ENCODE results near the gene SLC1A3. TPM values are rescaled to one million over a fixed set of nuclear protein-coding genes. Genes with fewer than 3 reads are reported as not detected.
"Not testable (repeated sequence)": the region's sequence is repeated elsewhere in the genome, so short reads cannot be mapped to it uniquely, and the experiment has no call there.

SLC1A3 gene
- total RNA-seq, 2 donors from 2014 or later, result 0.49 TPM; not detected in 1

DNA sequence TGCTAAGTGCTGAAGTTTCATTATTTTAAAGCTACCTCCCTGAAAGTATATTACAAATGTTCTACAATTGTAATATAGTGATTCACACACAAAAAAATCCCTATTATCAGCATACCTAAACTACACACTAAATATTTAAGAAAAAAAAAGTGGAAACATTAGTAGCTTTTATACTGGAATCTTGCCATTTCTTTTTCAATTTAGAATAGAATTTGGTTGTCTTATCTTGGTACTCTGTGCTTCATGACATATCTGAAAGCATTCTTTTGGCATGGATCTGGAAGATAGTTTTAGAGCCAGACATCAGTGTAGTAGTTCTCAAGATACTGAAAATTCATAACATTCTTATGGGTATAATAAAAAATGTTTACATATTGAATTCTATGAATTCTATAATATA lies 35.0 kb downstream of the SLC1A3 start:
- no peaks in the 10 kb centered on the region for H3K9me3 Mint-ChIP-seq

DNA sequence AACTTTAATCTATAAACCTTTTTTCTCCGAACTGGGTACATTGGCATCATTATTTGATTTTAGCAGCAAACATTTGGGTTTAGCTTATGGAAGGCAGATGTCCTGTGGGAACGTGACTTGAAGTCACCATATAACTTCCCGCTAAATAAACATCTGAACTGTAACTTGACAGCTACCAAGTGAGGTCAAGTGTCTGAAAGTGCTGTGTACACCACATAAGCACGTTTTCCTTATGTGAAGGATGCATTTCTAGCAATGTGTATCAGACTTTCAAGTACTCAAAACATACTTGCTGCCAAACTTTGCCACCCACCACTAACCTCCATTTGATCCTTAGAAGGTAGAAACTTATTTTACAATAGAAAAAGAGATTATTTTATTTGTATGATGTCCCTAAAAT lies 35.7 kb downstream of the SLC1A3 start:
- H3K9me3 Mint-ChIP-seq, result peaks cover 0 to 4% of the 10 kb centered on the region in 2 donors
- ATAC-seq (no peak), DNase-seq (ENCODE audit: low spot score in 2 of 2) (no peak)
- H3K36me3 Mint-ChIP-seq, result no peaks in the 10 kb centered on the region
- no peak overlapping the region for H3K27ac Mint-ChIP-seq

More for the DNA sequence above, 35.0 kb downstream of the SLC1A3 start:
- ATAC-seq (no peak), DNase-seq (ENCODE audit: low spot score in 2 of 2) (no peak)
- no peaks in the 10 kb centered on the region for H3K36me3 Mint-ChIP-seq
- H3K27ac Mint-ChIP-seq, result no peak overlapping the region

GRCh38 chr5:36643162-36643561 lies 36.8 kb downstream of the SLC1A3 start:
- Mint-ChIP-seq H3K36me3 (no peaks in the 10 kb centered on the region), H3K9me3 (peaks cover 0 to 4% of the 10 kb centered on the region in 2 donors), H3K27ac (no peak overlapping the region)
- DNase-seq (ENCODE audit: low spot score in 2 of 2) (no peak), ATAC-seq (no peak)

DNA sequence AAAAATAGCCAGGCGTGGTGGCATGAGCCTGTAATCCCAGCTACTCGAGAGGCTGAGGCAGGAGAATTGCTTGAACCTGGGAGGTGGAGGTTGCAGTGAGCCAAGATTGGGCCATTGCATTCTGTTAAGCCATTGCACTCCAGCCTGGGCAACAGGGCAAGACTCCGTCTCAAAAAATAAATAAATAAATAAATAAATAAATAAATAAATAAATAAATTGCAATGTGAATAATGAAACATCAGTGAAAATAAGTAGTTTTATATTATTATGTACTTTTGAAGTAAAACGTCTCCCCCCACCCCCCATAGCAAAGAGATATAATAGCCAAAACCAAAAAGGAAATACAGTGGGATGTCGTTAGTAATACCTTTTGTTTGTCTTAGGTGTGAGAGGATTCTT lies 37.4 kb downstream of the SLC1A3 start:
- DNase-seq (ENCODE audit: low spot score in 2 of 2); ATAC-seq; H3K27ac Mint-ChIP-seq; H3K36me3 Mint-ChIP-seq; H3K9me3 Mint-ChIP-seq: not testable (repeated sequence)

DNA sequence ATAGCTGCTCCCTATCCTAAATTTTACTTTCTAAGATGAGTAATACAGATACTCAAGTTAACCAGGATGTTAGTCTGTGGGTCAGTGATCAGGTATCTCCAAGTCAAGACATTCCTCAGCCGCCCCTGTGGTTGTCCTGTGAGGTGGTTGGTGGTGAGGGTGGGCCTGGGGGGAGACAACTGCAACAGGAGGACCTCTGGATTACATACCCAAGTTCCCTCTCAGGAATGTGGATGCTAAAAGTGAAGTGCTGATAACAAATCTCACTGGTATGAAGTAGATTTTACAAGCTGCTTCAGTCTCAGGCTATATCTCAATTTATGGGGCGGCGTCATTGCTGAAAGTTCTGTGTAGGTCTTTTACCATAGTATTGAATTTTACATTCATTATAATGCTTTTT lies 38.3 kb downstream of the SLC1A3 start:
- ATAC-seq, result no peak
- Mint-ChIP-seq H3K36me3 (no peaks in the 10 kb centered on the region), H3K27ac (no peak overlapping the region), H3K9me3 (peaks cover 0 to 4% of the 10 kb centered on the region in 2 donors)
- no peak for DNase-seq (ENCODE audit: low spot score in 2 of 2)

DNA sequence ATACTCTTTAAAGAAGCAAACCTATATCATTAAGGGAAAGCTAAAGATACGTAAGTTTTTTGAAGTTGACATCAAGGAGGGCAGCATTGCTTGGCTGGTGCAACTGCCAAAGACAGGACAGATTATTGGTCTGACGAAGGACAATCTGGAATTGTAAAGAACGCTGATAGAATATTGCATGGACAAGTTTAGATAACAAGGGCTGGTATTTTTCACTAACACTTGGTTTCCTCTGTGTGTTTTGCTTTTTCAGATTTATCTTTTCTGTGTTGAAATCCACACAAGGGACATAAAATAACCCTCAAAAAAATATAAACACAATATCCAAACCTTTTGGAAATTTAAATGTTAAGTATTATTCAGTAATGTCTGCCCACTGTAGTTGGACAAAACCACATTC lies 39.7 kb downstream of the SLC1A3 start:
- Mint-ChIP-seq H3K9me3 (peaks cover 0 to 4% of the 10 kb centered on the region in 2 donors), H3K27ac (no peak overlapping the region), H3K36me3 (no peaks in the 10 kb centered on the region)
- ATAC-seq (no peak), DNase-seq (ENCODE audit: low spot score in 2 of 2) (no peak)

DNA sequence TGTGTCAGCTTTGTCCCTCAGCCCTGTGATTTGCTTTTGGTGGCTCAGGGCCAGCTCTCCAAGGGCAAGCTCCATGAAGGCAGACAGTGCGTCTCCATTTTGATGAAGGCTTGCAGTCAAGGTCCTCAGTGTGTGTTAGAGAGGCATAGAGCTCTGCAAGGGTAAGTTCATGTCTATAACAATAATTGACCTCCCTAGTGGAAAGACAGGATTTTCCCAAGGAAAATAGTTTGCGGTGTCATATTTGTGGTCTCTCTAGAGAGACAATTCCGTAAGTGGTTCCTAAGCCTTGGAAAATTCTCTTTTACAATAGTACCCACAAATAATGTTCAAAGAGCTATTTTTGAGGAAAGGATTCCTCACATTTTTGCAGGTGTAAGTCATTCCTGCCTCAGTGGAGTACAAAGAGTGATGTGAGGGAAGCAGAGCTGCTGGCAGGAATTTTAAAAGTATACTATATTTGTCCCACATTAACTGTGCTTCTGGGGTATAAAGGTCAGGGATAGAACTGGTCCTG lies 40.2 kb downstream of the SLC1A3 start:
- no peak for ATAC-seq
- H3K36me3 Mint-ChIP-seq, result no peaks in the 10 kb centered on the region
- DNase-seq (ENCODE audit: low spot score in 2 of 2), result no peak
- peak overlapping the region in 1 of 2 donors; percentile 25 for H3K27ac Mint-ChIP-seq
- peaks cover 0 to 4% of the 10 kb centered on the region in 2 donors for H3K9me3 Mint-ChIP-seq

- no peak for DNase-seq (ENCODE audit: low spot score in 2 of 2)
- no peak for ATAC-seq
- Mint-ChIP-seq H3K9me3 (peaks cover 0 to 4% of the 10 kb centered on the region in 2 donors), H3K36me3 (no peaks in the 10 kb centered on the region), H3K27ac (no peak overlapping the region)
Observed at GRCh38 chr5:36647046-36647445, 40.6 kb downstream of the SLC1A3 start.

GRCh38 chr5:36648426-36648825 lies 42.0 kb downstream of the SLC1A3 start:
- Mint-ChIP-seq H3K36me3 (no peaks in the 10 kb centered on the region), H3K27ac (no peak overlapping the region), H3K9me3 (peaks cover 0 to 4% of the 10 kb centered on the region in 2 donors)
- DNase-seq (ENCODE audit: low spot score in 2 of 2) (no peak), ATAC-seq (no peak)

DNA sequence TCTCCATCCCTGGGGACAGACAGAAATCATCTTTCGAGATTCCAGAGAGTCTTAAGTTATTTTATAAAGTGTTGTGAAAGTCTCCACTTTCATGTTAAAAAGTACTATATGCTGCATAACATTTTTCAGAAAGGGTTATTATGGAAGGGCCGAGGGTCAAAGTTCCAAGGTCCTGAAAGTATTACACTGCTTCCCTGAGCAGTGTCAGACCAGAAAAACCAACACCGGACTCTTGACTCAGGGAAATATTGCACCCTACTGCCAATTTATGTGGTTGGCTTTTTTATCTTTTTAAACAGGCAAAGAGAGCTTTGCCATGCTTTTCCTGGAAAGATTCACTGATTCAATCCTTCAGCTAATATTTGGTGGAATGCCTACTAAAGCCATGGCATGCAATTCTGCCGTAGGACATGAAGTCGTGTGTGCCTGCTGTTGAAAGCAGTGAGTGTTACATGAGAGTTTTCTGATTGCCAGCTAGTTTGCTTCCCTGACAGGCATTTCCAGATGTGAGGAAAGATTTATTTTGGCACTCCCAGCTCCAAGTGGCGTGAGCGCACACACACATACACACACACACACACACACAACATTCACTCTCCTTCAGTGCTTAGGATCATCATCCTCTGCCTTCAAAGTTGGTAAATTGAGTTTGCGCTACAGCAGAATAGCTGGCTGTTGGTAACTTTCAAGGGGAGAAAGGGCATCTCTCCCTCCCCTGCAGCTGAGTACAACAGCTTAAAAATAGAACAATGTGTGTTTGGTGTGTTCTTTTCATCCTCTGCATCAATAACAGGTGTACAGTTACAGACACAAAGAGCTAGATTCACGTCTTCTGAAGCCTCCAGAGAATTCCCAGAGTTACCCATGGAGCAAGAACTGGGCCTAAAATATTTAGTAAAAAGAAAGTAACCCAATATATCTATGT lies 45.6 kb downstream of the SLC1A3 start:
- ATAC-seq, result no peak
- no peak overlapping the region for H3K27ac Mint-ChIP-seq

DNA sequence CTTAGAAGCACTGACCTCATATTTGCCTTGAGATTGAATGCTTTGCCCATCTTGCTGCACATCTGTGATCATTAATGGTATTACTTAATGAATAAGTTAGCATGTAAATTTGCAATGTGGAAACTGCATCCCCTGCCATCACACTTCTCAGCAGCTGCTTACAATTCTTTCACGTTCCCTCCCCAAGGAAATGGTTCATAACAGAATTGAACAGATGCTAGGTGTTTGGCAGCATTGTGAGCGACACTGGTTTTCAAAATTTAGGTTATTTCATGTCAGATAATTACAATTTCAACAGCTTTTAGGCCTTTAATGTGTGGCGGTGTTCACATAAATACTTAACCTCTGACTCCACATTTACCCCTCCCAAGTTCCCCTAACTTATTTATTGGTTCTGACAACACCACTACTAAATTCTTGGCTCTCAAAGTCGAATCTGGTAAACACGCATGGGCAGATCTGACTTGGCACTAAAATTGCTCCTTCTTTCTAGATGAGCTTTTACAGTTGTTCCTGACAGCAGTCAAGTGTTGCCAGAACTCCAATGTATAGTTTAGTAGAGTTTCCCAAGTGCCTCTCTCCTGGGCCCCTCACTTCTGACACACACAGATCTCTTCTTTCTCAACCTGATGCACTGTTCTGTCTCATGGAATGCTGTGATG lies 46.8 kb downstream of the SLC1A3 start:
- Mint-ChIP-seq H3K27ac (no peak overlapping the region), H3K9me3 (no peaks in the 10 kb centered on the region), H3K36me3 (no peaks in the 10 kb centered on the region)
- no peak for ATAC-seq
- DNase-seq (ENCODE audit: low spot score in 2 of 2), result no peak

More for the DNA sequence above, 45.6 kb downstream of the SLC1A3 start:
- no peaks in the 10 kb centered on the region for H3K9me3 Mint-ChIP-seq
- DNase-seq (ENCODE audit: low spot score in 2 of 2), result no peak
- H3K36me3 Mint-ChIP-seq, result no peaks in the 10 kb centered on the region

- Mint-ChIP-seq H3K36me3 (no peaks in the 10 kb centered on the region), H3K9me3 (no peaks in the 10 kb centered on the region), H3K27ac (no peak overlapping the region)
- ATAC-seq, result no peak
- no peak for DNase-seq (ENCODE audit: low spot score in 2 of 2)
Observed at GRCh38 chr5:36654564-36654963, 48.2 kb downstream of the SLC1A3 start.

GRCh38 chr5:36655161-36655560 lies 48.8 kb downstream of the SLC1A3 start:
- DNase-seq (ENCODE audit: low spot score in 2 of 2) (no peak), ATAC-seq (no peak)
- Mint-ChIP-seq H3K27ac (no peak overlapping the region), H3K36me3 (no peaks in the 10 kb centered on the region), H3K9me3 (no peaks in the 10 kb centered on the region)

GRCh38 chr5:36656556-36656955 lies 50.1 kb downstream of the SLC1A3 start:
- H3K27ac Mint-ChIP-seq, result no peak overlapping the region

GRCh38 chr5:36657563-36657995 lies 51.2 kb downstream of the SLC1A3 start:
- Mint-ChIP-seq H3K27ac (no peak overlapping the region), H3K9me3 (no peaks in the 10 kb centered on the region), H3K36me3 (no peaks in the 10 kb centered on the region)
- DNase-seq (ENCODE audit: low spot score in 2 of 2) (no peak), ATAC-seq (no peak)

More at GRCh38 chr5:36656556-36656955, 50.1 kb downstream of the SLC1A3 start:
- H3K9me3 Mint-ChIP-seq, result no peaks in the 10 kb centered on the region
- DNase-seq (ENCODE audit: low spot score in 2 of 2), result no peak
- no peaks in the 10 kb centered on the region for H3K36me3 Mint-ChIP-seq
- no peak for ATAC-seq

GRCh38 chr5:36658038-36658756 lies 51.8 kb downstream of the SLC1A3 start:
- Mint-ChIP-seq H3K36me3 (no peaks in the 10 kb centered on the region), H3K9me3 (no peaks in the 10 kb centered on the region), H3K27ac (no peak overlapping the region)
- no peak for ATAC-seq
- DNase-seq (ENCODE audit: low spot score in 2 of 2), result no peak

DNA sequence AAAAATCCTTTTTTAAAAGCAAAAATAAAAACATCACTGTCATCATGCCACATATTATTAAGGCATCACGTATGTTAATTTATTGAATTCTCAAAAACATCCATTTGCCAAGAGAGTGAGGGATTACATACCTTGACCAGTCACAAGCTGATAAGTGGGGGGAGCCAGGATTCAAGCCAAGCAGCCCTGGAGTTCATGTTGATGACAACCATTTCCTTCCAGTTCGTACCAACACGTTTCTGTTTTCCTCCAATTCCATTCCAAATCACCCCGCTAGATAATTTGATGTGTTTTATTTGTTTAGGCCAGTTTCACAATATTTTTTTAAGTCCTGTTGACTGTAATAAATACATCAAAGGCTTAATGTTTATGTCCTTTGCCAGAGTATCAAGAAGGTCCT lies 53.0 kb downstream of the SLC1A3 start:
- Mint-ChIP-seq H3K36me3 (no peaks in the 10 kb centered on the region), H3K9me3 (no peaks in the 10 kb centered on the region), H3K27ac (no peak overlapping the region)
- ATAC-seq (no peak), DNase-seq (ENCODE audit: low spot score in 2 of 2) (no peak)
